GM18868 (cell line): Measurements from ENCODE around the gene MIB1.
"Not testable (repeated sequence)": the region's sequence is repeated elsewhere in the genome, so short reads cannot be mapped to it uniquely, and the experiment has no call there.

Experiments
- ATAC-seq: cut with Tn5 transposase; IDR thresholded peaks from one replicate; pipeline ENCODE4 v1.9.1; 2021; ENCODE audit warnings: mild to moderate bottlenecking, moderate library complexity; ENCODE audit not compliant: unreplicated experiment

Gene MIB1

DNA sequence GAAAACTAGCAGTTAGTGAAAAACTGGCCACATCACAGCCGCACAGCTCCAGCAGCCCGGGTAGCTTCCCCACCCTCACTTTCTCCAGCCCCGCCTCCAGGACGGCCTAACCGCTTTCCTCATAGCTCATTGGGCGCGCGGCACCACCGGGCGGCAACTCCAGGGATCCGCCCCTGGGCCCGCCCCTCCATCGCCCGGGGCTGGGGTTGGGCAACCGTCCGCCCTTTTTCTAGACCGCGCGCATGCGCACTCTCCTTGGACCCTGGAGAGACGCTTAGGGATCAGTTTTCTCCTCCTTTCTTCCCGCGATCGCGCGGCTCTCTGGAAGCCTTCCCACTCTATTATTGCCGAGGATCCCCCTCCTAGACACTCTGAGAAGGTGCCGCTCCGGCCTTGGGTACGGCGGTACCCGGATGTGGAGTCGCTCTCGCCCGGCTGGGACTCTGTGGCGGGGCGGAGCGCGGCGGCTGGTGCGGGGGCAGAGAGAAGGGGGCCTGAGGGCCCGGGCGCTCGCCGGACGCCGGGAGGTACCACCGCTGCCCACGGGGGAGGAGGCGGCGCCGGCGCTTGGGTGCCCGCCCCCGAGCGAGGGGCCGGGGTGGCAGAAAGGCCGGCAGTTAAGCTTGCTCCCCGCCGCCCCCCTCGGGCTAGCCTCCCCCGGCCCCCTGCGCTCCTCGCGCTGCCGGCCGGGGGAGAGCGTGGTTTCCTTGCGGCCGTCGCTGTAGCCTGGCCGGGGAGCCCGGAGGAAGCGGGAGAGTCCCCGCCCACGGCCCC, at the start of gene MIB1:
TSS of gene MIB1 (plus strand) at position 255 of the 774 bp plus-strand sequence. CDS start 792 bp downstream, outside the sequence.
- peak; percentile 95 for ATAC-seq

DNA sequence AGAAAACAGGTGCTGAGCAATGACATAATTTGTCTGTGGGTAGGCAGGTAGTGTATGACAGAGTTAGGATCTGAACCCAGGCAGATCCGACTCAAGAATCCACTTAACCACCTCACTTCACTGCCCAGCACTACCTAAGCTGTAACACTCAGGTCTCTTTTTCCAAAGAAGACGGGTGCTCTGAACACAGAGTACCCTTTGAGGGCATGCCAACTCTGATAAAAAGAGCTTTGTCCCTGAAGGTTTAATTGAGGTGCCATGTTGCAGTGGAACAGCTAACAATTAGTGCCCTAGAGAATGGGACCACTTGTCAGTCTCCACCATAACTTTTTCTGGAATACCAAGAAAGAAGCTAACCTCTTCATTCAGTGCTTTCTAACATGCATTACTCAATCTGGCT, 47.3 kb upstream of the MIB1 start:
- no peak for ATAC-seq

DNA sequence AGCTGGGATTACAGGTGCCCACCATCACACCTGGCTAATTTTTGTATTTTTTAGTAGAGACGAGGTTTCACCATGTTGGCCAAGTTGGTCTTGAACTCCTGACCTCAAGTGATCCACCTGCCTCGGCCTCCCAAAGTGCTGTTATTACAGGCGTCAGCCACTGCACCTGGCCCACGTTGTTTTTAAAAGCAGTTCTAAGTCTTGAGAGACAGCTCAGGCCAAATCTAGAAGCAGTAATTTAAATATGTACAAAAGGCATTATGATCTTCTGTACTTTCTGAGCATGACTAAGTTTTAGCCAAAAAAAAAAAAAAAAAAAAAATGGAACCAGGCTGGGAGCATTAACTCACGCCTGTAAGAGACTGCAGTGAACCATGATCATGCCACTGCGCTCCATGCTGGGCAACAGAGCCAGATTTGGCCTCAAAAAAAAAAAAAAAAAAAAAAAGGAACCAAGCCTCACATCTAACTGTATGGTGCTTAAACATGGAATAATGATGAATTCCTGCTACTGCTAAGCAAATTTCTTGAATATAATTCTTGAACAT, 40.0 kb upstream of the MIB1 start:
- no peak for ATAC-seq

- no peak for ATAC-seq
Measured at GRCh38 chr18:21701621-21702020, 39.0 kb upstream of the MIB1 start.

- no peak for ATAC-seq
Measured at GRCh38 chr18:21702602-21703001, 38.0 kb upstream of the MIB1 start.

DNA sequence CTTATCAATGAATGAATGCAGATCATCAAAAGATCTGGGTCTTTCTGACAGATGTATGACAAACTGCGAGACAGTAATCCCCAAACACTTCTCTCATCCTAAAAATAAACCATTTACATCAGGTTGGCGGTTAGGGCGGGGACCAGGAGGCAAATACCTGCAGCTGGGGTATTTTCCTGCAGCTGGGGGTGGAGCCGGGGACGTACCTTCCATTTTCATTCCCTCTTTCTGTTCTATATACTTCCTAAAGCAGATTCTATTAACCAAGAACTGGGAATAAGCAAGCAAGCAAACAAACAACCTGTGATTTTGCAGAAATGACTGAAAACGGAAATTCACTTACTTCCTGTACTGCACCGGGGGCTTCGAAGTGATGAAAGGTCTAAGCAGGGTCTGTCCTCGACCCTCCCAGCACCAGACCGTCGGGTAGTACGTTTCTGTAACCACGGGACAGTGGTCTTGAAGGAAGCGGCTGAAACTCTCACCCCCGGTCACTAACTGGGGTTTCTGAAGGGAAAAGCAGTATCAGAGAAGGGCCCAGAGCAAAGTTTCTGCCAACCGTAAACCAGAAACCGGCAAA, 37.3 kb upstream of the MIB1 start:
- peak; percentile 29 for ATAC-seq

DNA sequence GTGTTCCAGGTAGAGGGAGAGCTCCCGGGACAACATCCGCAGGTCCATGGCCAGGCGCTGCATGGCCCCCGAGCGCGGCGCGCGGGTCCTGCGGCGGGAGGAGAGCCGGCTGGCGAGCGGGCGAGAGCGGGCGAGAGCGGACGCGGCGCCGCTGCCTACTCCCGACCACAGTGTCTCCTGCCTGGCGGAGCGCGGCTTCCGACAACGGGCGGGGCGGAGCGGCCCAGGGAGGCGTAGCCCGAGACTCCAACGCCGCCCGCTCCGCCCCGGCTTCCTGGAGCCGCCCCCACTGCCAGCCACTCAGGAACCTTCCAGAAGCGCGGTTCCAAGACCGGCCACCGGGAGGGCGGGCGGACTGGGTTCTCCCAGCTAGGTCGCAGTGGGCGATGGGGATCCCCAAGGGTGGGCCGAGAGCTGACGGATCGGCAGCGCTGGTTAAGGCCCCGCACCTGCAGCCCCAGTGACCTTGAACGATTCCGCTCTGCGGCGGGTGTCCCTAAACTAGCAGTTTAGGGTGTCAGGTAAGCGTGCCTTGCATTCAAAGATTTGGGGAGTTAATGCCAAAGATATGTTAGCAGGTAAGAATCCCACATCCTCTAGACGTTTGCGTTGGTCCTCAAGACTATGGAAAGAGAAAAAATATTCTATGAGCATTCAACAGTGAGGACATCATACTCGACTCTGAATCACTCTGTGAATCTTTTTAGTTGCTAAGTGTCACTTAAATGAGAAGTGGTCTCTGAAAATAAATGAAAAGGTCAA, 35.8 kb upstream of the MIB1 start, which contains the start of gene ABHD3:
TSS of gene ABHD3 (minus strand) at position 172 of the 762 bp plus-strand sequence. CDS start at position 63, 109 bp downstream.
- ATAC-seq, result peak; percentile 92

- no peak for ATAC-seq
Measured at GRCh38 chr18:21706386-21706865, 34.2 kb upstream of the MIB1 start.

DNA sequence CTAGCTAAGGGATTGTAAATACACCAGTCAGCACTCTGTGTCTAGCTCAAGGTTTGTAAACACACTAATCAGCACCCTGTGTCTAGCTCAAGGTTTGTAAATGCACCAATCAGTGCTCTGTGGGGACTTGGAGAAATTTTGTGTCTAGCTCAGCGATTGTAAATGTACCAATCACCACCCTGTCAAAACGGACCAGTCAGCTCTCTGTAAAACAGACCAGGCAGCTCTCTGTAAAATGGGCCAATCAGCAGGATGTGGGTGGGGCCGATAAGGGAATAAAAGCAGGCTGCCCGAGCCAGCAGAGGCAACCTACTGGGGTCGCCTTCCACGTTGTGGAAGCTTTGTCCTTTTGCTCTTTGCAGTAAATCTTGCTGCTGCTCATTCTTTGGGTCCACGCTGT, 33.5 kb upstream of the MIB1 start:
- ATAC-seq, result not testable (repeated sequence)

- ATAC-seq, result no peak
Measured at GRCh38 chr18:21714474-21714873, 26.1 kb upstream of the MIB1 start.

- ATAC-seq, result no peak
Measured at GRCh38 chr18:21722687-21723086, 17.9 kb upstream of the MIB1 start.

- no peak for ATAC-seq
Measured at GRCh38 chr18:21725201-21725600, 15.4 kb upstream of the MIB1 start.

DNA sequence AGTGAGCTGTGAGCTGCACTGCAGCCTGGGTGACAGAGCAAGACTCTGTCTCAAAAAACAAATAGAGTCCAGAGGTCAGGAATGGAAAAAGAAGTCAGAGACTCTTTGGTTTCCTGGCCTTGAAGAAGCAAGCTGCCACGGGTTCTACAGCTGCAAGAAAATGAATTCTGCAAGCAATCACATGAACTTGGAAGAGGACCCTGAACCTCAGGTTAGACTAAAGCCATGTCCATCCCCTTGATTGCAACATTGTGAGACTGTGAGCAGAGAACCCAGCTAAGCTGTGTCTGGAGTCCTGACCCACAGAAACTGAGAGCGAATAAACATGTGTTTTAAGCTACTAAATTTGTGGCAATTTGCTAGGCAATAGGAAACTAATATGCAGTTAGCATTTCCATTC, 12.9 kb upstream of the MIB1 start:
- ATAC-seq, result no peak

DNA sequence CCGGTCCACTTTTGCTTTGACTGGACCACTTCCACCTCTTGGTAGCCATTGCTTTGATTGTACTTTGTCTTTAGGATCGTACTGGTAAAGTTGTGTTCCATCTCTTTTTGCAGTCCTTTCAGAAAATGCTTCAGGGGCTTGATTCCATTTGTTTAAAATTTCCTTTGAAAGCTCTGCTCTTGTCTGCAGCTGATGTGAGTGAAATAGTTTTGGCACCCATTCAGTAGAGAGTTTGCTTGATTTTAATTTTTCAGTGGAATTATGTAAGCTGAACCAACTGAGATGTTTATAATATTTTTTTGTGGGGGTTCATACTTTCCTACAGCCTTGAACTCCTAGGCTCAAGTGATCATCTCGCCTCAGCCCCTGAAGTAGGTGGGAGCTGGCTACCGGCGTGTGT, 7.6 kb upstream of the MIB1 start:
- no peak for ATAC-seq

GRCh38 chr18:21735452-21736015, 5.1 kb upstream of the MIB1 start:
- no peak for ATAC-seq

DNA sequence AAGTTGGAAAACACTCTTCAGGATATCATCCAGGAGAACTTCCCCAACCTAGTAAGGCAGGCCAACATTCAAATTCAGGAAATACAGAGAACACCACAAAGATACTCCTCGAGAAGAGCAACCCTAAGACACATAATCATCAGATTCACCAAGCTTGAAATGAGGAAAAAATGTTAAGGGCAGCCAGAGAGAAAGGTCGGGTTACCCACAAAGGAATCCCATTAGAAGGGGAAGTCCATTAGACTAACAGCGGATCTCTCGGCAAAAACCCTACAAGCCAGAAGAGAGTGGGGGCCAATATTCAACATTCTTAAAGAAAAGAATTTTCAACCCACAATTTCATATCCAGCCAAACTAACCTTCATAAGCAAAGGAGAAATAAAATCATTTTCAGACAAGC, 3.7 kb upstream of the MIB1 start:
- not testable (repeated sequence) for ATAC-seq

GRCh38 chr18:21739604-21740537, 721 bp upstream of the MIB1 start:
- peak; percentile 16 for ATAC-seq

- ATAC-seq, result no peak
Measured at GRCh38 chr18:21741312-21741561, 645 bp downstream of the MIB1 start.

DNA sequence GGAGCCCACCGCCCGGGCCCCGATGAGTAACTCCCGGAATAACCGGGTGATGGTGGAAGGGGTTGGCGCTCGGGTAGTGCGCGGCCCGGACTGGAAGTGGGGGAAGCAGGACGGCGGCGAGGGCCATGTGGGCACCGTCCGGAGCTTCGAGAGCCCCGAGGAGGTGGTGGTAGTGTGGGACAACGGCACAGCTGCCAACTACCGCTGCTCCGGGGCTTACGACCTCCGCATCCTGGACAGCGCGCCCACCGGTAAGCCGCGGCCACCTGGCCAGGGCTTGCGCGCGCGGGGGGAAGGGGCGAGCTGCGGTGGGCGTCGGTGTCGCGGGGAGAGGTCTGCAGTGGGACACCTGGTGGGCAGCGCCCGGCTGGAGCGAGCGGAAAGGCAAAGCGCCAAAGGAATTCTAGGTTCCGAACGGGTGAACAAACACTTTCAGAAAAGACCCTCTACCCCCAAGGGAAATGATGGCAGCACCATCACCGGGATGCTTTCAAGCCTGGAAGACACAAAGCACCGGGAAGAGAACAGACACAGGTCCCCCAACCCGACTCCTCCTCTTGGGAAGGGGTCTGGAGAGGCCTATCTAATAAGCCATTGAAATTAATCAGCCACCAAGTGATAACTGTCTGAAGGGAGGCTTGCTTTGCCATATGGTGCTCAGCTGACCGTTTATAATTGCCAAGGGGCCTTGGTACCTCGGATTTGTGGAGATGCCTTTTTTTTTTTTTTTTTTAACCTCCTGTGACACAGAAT, 1.1 kb downstream of the MIB1 start:
- peak; percentile 7 for ATAC-seq
